ENCODE data around the gene SPOCK1.

Gene SPOCK1

GRCh38 chr5:137385064-137385463 is 114.1 kb downstream of the SPOCK1 start:
- TF ChIP-seq FOXP2 (optimal IDR thresholded peaks at IDR 0.05; ENCODE audit: borderline replicate concordance, extremely low read depth, extremely low read length, insufficient read depth) (no peak), POLR2AphosphoS5 (IDR thresholded peaks at IDR 0.05; ENCODE audit: low read depth, low read length) (no peak), TAF1 (IDR thresholded peaks at IDR 0.05; ENCODE audit: borderline replicate concordance, insufficient read depth, low read length) (no peak), SIN3A (IDR thresholded peaks at IDR 0.05; ENCODE audit: borderline replicate concordance, insufficient read depth, low read length) (no peak), REST (IDR thresholded peaks at IDR 0.05; ENCODE audit: insufficient read depth in 1 of 2, low read depth in 2 of 2, low read length in 2 of 2) (no peak)

DNA sequence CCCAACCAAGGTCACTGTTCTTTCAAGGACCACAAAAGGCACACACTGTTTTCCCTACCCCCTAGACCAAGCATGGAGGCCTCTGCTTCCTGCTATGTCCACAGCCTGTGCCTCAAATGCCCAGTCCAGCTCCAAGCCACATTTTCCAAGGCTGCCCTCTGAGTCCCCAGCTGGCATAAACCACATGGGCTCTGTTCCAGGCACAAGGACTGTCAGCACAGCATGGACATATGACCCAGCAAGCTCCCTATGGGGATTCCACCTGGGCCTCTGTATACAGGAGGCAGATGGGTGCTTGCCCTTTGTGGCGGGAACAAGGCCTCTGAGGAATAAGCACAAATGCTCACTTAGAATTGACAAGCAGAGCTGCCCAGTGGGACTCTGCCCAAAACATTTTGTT is 115.2 kb downstream of the SPOCK1 start:
- TF ChIP-seq TAF1 (IDR thresholded peaks at IDR 0.05; ENCODE audit: borderline replicate concordance, insufficient read depth, low read length) (no peak), REST (IDR thresholded peaks at IDR 0.05; ENCODE audit: insufficient read depth in 1 of 2, low read depth in 2 of 2, low read length in 2 of 2) (no peak), FOXP2 (optimal IDR thresholded peaks at IDR 0.05; ENCODE audit: borderline replicate concordance, extremely low read depth, extremely low read length, insufficient read depth) (no peak), POLR2AphosphoS5 (IDR thresholded peaks at IDR 0.05; ENCODE audit: low read depth, low read length) (no peak), SIN3A (IDR thresholded peaks at IDR 0.05; ENCODE audit: borderline replicate concordance, insufficient read depth, low read length) (no peak)

DNA sequence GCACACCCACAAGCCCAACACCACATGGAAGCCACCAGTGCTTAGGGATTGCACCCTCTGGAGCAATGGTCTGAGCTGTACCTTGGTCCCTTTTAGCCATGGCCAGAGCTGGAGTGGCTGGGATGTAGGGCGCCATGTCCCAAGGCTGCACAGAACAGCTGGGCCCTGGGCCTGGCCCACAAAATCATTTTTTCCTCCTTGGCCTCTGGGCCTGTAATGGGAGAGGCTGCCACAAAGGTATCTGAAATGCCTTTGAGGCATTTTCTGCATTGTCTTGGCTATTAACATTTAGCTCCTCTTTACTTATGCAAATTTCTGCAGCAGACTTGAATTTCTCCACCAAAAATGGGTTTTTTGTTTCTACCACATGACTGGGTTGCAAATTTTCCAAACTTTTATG is 117.6 kb downstream of the SPOCK1 start:
- TF ChIP-seq SIN3A (IDR thresholded peaks at IDR 0.05; ENCODE audit: borderline replicate concordance, insufficient read depth, low read length) (no peak), POLR2AphosphoS5 (IDR thresholded peaks at IDR 0.05; ENCODE audit: low read depth, low read length) (no peak), TAF1 (IDR thresholded peaks at IDR 0.05; ENCODE audit: borderline replicate concordance, insufficient read depth, low read length) (no peak), REST (IDR thresholded peaks at IDR 0.05; ENCODE audit: insufficient read depth in 1 of 2, low read depth in 2 of 2, low read length in 2 of 2) (no peak), FOXP2 (optimal IDR thresholded peaks at IDR 0.05; ENCODE audit: borderline replicate concordance, extremely low read depth, extremely low read length, insufficient read depth) (no peak)

DNA sequence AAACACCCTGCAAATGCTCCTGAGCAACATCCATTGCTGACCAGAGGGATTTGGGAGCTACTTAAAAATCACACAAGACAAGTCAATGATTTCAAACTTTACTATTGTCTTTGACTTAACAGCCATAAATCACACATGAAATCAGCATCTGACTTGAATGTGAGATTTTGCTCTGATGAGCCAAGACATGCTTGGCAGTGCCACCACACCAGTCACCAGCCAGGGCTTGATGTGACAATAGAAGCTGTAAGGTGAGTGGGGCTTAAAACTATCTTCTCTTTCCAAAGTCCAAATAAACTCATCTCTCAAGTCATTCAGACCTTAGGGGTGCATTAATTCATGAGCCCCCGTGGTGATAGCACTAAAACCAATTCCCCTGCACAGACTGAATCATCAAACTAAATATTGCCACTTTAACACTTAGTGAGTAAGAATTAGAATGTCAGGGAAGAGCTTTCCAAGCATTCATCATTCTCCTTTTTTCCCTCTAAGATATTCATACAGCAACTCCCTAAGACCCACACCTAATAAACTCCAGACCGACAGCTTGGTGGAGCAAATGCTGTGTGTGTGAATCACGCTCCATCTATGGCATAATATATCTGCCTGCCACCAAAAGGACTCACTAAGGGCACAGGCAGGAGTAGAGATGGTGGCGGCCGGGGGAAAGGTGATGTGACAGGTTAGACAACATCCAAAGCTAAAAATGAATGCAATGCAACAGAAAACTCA is 119.4 kb downstream of the SPOCK1 start:
- TF ChIP-seq TAF1 (IDR thresholded peaks at IDR 0.05; ENCODE audit: borderline replicate concordance, insufficient read depth, low read length) (no peak), REST (IDR thresholded peaks at IDR 0.05; ENCODE audit: insufficient read depth in 1 of 2, low read depth in 2 of 2, low read length in 2 of 2) (no peak), POLR2AphosphoS5 (IDR thresholded peaks at IDR 0.05; ENCODE audit: low read depth, low read length) (no peak)
